ENCODE data around the gene FAM199X.
"Not testable (repeated sequence)": the region's sequence is repeated elsewhere in the genome, so short reads cannot be mapped to it uniquely, and the experiment has no call there.

The FAM199X gene

GRCh38 chrX:104193485-104193884 lies 27.2 kb downstream of the FAM199X start:
- DNase-seq: no peak

GRCh38 chrX:104195013-104195412 lies 28.8 kb downstream of the FAM199X start:
- no peak for DNase-seq

- DNase-seq: peak in 2 of 6 experiments; percentile 9 to 38
Measured at GRCh38 chrX:104195489-104196084, 29.3 kb downstream of the FAM199X start.

GRCh38 chrX:104205548-104205947 lies 39.3 kb downstream of the FAM199X start:
- no peak for DNase-seq

- DNase-seq: no peak
Measured at GRCh38 chrX:104211187-104211586, 44.9 kb downstream of the FAM199X start.

- not testable (repeated sequence) for DNase-seq
Measured at GRCh38 chrX:104230060-104230459, 63.8 kb downstream of the FAM199X start.
